VCaP (cell line): ENCODE data around the gene NR3C2.

Source experiments
- H3K27ac ChIP-seq: fragments of 450-650 bp; 2 replicates; pipeline ENCODE4 v1.5.1; 2017
- CTCF ChIP-seq: fragments of 450-650 bp; conservative IDR thresholded peaks from 2 replicates; pipeline ENCODE4 v1.5.1; 2017; ENCODE audit warnings: mild to moderate bottlenecking, moderate library complexity

The NR3C2 gene

DNA sequence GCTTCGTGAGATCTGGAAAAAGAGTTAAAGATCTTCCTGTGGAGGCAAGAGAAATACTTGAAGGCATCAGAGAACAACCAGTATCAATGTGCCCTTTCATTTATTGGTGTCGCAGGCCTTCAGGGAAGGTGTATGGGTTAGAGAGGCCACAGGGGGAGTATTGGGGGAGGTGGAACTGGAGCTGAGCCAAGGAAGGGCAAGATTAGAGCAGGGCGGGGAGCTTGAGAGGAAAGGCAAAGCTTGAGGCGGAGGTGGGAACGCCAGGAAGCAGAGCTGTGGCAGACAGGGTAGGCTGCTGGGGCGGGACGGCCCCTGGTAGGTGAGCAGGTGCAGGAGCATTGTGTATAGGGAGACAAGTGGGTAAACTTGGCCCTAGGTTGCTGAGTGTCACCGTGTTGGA lies 380.4 kb downstream of the NR3C2 start:
- H3K27ac ChIP-seq, result no peak overlapping the region
- TF ChIP-seq CTCF, result no peak

DNA sequence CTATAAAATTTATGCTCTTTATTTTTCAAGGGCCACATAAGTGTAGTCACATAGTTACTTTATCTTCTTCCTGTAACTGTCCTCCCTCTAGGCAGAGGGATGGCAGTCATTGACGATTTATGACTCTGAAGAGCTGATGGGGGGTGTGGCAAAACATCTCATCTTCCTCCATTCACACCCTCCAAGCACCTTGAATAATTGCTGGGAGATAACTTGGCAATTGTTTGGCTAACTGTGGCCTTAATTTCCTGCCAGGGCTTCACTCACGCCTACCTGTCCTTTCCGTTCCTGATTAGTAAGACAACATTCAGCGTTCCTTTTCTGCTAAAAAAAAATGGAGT lies 381.1 kb downstream of the NR3C2 start:
- no peak overlapping the region for H3K27ac ChIP-seq
- TF ChIP-seq CTCF, result no peak

DNA sequence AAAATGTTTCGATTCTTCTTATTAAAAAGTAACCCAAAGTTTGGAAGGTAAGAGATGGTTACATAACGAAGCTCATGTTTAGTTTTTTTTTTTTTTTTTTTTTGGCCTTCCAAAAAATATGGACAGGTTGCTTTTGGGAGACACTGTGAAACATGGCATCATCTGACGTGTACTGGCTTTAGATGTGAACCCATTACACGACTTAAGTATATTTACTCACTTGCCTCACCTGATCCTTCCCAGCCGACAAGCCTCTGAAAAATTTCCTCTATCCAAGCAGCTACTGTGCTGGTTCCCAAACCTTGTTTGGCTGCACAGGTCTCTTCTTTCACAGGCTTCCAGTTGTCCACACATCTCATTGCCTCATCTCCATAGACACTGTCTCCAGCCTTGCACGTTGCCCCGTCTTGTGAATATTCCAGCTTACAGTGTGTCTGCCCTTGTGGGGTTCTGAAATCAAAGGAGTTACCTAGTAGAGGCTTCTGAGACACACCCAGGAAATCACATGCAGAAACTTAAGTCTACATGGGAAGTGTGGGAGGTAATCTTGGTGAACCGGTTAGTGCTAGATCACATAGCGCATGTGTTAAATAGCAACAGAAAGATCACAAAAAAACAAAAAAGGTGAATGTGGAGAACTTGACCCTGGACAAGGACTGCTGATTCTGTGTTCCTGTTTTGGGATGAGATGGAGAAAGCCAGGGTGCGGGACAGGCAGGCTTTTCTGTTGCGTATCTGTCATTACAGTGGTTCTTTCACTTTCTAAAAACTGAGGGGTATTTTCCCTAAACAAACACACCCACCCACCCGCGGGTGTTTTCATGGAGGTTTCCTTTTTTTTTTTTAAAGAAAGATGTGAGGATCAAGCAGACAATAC lies 381.7 kb downstream of the NR3C2 start:
- H3K27ac ChIP-seq, result no peak overlapping the region
- TF ChIP-seq CTCF, result no peak

GRCh38 chr4:148059617-148060180 lies 382.5 kb downstream of the NR3C2 start:
- TF ChIP-seq CTCF, result no peak
- no peak overlapping the region for H3K27ac ChIP-seq

DNA sequence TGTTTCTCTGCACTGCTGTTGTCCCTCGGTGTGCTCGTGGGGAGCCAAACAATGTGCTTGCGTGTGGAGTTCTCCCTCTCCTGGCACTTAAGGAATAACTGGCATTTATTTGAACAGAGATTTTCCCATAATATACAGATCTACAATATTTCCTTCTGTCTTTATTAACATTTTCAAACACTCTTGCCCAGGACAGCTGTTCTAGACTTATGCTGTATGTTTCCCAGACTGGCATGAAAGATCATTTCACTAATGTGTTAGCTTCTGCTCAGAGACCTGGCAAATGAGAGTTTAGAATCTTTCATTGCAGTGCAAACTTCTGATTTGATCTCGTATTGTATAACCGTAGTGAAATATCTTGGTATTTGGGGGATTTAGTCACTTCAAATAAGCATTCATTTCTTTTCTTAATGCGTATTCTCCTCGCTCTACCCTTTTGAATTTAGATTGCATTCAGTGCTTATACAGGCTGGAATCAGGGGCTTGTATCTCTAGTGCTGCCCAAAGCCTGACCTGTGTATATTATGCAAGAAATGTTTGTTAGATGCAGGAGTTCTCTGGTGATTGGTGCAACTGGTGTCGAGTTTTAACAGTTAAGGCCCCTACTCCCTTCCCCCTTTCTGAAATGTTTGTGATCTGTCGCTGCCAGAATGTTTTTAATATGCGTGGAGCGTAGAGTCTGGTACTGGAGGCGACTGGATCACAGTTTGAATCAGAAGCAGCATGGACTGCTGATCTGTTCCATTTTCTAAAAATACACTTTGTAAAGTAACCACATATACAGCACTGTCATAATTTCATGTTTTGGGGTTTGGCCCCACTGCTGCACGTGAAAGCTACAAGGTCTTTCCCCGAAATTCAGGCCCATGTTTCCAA lies 384.0 kb downstream of the NR3C2 start:
- TF ChIP-seq CTCF, result no peak
- H3K27ac ChIP-seq, result no peak overlapping the region

GRCh38 chr4:148057516-148057915 lies 384.7 kb downstream of the NR3C2 start:
- no peak for TF ChIP-seq CTCF
- no peak overlapping the region for H3K27ac ChIP-seq

GRCh38 chr4:148056879-148057278 lies 385.3 kb downstream of the NR3C2 start:
- peak; percentile 23; the same call in 1 of the 2 replicates for TF ChIP-seq CTCF
- H3K27ac ChIP-seq, result peak overlapping the region; percentile 61
